Left lung (tissue), 10 donors: ENCODE measurements around the gene ANKLE2. TPM values are rescaled to one million over a fixed set of nuclear protein-coding genes. Genes with fewer than 3 reads are reported as not detected.

Experiments used
- ATAC-seq: fragments of 200-7000 bp; cut with Tn5 transposase; one replicate; pipeline ENCODE4 v1.9.1; 2020; ENCODE audit warnings: moderate library complexity
- DNase-seq, 4 donors: peaks; one replicate each; pipeline ENCODE4 v3.0.0-alpha.2; 2013 to 2020
- H3K27ac ChIP-seq, 2 donors: fragments of 200-600 bp; sonication (generic) in 1 of 2; one replicate each; pipeline versions ENCODE4 v1.5.0 to v1.8.0; 2020 to 2021
- H3K27me3 ChIP-seq, 2 donors: fragments of 200-600 bp; sonication (generic) in 1 of 2; one replicate each; pipeline versions ENCODE4 v1.5.0 to v1.8.0; 2020 to 2021
- H3K36me3 ChIP-seq, 2 donors: fragments of 200-600 bp; sonication (generic) in 1 of 2; one replicate each; pipeline versions ENCODE4 v1.5.0 to v1.8.0; 2020 to 2021
- H3K4me1 ChIP-seq, 2 donors: fragments of 200-600 bp; one replicate each; pipeline ENCODE4 v1.8.0; 2021
- H3K4me3 ChIP-seq, 2 donors: fragments of 200-600 bp; sonication (generic) in 1 of 2; one replicate each; pipeline versions ENCODE4 v1.5.0 to v1.8.0; 2020 to 2021; ENCODE audit warnings: mild to moderate bottlenecking in 1 of 2
- H3K9me3 ChIP-seq, 2 donors: fragments of 200-600 bp; sonication (generic) in 1 of 2; one replicate each; pipeline versions ENCODE4 v1.5.0 to v1.8.0; 2020 to 2021
- intact Hi-C, 2 donors: fragments of 100-400 bp; cut with DNase I; formaldehyde crosslinking; loops; one replicate each; pipeline versions ENCODE4 v1.11.2 to v1.14.2; 2022
- polyA plus RNA-seq, 6 donors: library from polyadenylated mRNA; unstranded; fragments of 120-200 nt; gene quantifications; one replicate each; pipeline ENCODE4 v1.2.1, GENCODE V29; 2013; ENCODE audit not compliant: insufficient read length in 6 of 6
- total RNA-seq, 2 donors: library from RNA; stranded (reverse); fragmentation: NEBNext Ultra II Directional; extraction: Animal tissue kit (Norgen Biotek cat#: 25700); gene quantifications; one replicate each; pipeline ENCODE4 v1.2.1, GENCODE V29; 2021
- TF ChIP-seq, protein P1 (sequence below), 2 donors: fragments of 200-600 bp; sonication (generic) in 1 of 2; IDR thresholded peaks; one replicate each; pipeline versions ENCODE4 v1.5.0 to v1.8.0; 2021; ENCODE audit warnings: antibody characterized with exemption in 2 of 2
- donor health status: DM: no; HTN: yes; CAD: no.
- donor health status: DM: no; HTN: no; CAD: no.

Gene ANKLE2
- total and polyA plus RNA-seq, 8 donors, result 59.3 to 84.9 (median 78.1) TPM

DNA sequence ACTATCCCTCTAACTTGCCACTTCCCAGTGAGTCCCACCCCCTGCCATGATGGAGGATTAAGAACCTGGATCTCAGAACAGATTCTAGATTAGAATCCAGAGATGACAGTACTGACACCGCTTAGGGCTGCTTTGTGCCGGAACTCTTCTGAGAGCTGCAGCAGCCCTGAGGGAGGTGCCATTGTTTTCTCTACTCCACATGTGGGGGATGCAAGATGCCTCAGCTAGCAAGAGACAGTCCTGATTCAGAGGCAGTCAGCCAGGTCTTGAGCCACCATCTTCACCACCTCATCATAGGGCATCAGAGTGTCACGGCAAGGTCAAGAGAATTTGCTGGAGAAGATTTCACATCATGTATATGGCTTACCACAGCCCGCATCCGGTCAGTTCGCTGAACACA, 54.4 kb downstream of the ANKLE2 start:
- H3K36me3 ChIP-seq, result peaks cover 0 to 10% of the 10 kb centered on the region in 2 donors
- H3K9me3 ChIP-seq, result no peaks in the 10 kb centered on the region
- intact Hi-C loops, result no loop called here
- no peak overlapping the region for H3K27ac ChIP-seq
- ATAC-seq (no peak), DNase-seq (peak in 1 of 4 donors; percentile 13)
- TF ChIP-seq, protein P1, sequence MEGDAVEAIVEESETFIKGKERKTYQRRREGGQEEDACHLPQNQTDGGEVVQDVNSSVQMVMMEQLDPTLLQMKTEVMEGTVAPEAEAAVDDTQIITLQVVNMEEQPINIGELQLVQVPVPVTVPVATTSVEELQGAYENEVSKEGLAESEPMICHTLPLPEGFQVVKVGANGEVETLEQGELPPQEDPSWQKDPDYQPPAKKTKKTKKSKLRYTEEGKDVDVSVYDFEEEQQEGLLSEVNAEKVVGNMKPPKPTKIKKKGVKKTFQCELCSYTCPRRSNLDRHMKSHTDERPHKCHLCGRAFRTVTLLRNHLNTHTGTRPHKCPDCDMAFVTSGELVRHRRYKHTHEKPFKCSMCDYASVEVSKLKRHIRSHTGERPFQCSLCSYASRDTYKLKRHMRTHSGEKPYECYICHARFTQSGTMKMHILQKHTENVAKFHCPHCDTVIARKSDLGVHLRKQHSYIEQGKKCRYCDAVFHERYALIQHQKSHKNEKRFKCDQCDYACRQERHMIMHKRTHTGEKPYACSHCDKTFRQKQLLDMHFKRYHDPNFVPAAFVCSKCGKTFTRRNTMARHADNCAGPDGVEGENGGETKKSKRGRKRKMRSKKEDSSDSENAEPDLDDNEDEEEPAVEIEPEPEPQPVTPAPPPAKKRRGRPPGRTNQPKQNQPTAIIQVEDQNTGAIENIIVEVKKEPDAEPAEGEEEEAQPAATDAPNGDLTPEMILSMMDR (IDR thresholded peaks at IDR 0.05), result no peak
- peaks cover 11 to 21% of the 10 kb centered on the region in 2 donors for H3K4me1 ChIP-seq
- no peaks in the 10 kb centered on the region for H3K27me3 ChIP-seq
- no peak overlapping the region for H3K4me3 ChIP-seq

DNA sequence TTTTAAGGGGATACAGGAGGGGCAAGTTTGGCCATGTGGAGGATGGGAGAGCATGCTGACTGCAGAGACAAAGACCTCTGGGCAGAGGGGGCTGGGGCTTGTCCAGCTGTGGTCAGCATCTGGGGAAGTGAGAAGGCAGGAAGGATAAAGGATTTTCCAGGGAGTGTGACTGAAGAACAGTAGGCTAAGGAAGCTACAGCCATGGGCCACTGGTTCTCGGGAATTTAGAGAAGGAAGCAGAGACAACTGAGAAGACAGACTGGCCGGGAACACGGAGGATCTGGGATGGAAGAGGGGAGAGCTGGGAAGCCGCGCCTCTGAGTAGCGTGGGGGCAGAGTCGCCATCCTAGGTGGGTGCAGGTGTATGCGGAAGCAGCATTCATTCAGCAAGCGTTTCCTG, 58.0 kb downstream of the ANKLE2 start:
- intact Hi-C loops, result no loop called here
- no peaks in the 10 kb centered on the region for H3K9me3 ChIP-seq
- H3K4me3 ChIP-seq, result no peak overlapping the region
- ATAC-seq, result no peak
- no peak for DNase-seq
- TF ChIP-seq, protein P1 (IDR thresholded peaks at IDR 0.05), result no peak
- peaks cover 0 to 28% of the 10 kb centered on the region in 2 donors for H3K36me3 ChIP-seq
- no peaks in the 10 kb centered on the region for H3K27me3 ChIP-seq
- H3K4me1 ChIP-seq, result no peaks in the 10 kb centered on the region
- H3K27ac ChIP-seq, result no peak overlapping the region

DNA sequence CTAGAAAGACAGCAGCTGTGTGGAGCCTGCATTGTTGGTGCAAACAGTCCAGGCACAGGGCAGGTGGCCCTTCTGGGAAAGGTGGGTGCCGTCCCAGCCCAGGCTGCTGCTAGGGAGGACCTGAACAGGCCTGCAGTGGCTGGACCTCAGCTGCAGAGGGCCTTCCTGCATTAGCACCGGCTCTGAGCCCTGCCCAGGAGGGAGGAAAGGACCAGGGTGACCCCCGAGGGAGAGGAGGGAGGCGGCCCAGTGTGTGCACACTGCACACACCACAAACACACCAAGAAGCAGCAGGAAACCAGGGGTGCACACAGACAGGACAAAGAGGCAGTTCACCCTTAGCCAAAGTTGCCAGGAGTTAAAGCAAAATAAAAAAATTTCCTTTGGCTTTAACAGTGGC, 59.0 kb downstream of the ANKLE2 start:
- TF ChIP-seq, protein P1 (IDR thresholded peaks at IDR 0.05), result no peak
- peaks cover 0 to 32% of the 10 kb centered on the region in 2 donors for H3K36me3 ChIP-seq
- intact Hi-C loops, result no loop called here
- H3K27ac ChIP-seq, result no peak overlapping the region
- no peak for DNase-seq
- no peak overlapping the region for H3K4me3 ChIP-seq
- no peaks in the 10 kb centered on the region for H3K27me3 ChIP-seq
- no peaks in the 10 kb centered on the region for H3K9me3 ChIP-seq
- no peak for ATAC-seq
- H3K4me1 ChIP-seq, result no peaks in the 10 kb centered on the region

DNA sequence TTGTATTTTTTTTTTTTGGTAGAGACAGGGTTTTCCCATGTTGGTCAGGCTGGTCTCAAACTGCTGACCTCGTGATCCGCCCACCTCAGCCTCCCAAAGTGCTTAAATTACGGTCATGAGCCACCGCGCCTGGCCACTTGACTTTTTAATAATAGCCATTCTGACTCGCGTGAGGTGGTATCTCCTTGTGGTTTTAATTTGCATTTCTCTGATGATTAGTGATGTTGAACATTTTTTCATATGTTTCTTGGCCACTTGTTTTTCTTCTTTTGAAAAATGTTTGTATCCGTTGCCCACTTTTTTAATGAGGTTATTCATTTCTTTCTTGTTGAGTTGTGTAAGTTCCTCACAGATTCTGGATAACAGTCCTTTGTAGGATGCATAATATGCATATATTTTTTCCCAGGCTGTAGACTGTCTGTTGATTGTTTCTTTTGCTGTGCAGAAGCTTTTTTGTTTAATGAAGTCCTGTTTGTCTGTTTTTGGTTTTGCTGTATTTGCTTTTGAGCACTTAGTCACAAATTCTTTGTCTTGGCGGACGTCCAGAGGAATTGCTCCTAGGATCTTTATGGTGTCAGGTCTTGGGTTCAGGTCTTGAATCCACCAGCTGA, 61.3 kb downstream of the ANKLE2 start:
- Histone ChIP-seq H3K27ac (no peak overlapping the region), H3K9me3 (no peaks in the 10 kb centered on the region), H3K4me1 (no peaks in the 10 kb centered on the region), H3K36me3 (peaks cover 0 to 51% of the 10 kb centered on the region in 2 donors), H3K4me3 (no peak overlapping the region), H3K27me3 (no peaks in the 10 kb centered on the region)
- TF ChIP-seq, protein P1 (IDR thresholded peaks at IDR 0.05), result no peak
- intact Hi-C loops, result no loop called here
- peak in 1 of 4 donors; percentile 13 for DNase-seq
- no peak for ATAC-seq

DNA sequence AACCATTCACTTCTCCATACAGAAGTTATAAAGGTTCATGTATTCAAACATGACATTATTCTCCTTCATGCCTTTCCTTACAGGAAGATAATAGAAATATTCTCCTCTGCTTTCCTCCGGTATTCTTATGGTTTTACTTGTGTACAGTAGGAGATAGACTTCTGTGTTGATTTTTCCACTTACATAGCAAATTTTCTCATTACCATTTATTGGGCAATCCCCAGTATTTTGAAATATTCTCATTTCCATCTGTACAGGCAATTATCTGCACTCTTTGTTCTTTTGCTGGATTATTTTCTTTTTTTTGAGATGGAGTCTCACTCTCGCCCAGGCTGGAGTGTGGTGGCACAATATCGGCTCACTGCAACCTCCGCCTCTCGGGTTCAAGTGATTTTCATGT, 63.3 kb downstream of the ANKLE2 start:
- intact Hi-C loops, result no loop called here
- no peak for ATAC-seq
- TF ChIP-seq, protein P1 (IDR thresholded peaks at IDR 0.05), result no peak
- Histone ChIP-seq H3K9me3 (no peaks in the 10 kb centered on the region), H3K27me3 (no peaks in the 10 kb centered on the region), H3K27ac (no peak overlapping the region), H3K36me3 (peaks cover 0 to 45% of the 10 kb centered on the region in 2 donors), H3K4me1 (no peaks in the 10 kb centered on the region), H3K4me3 (no peak overlapping the region)
- DNase-seq, result no peak
